ENCODE data around the gene CISTR. TPM values are rescaled to one million over a fixed set of nuclear protein-coding genes. Genes with fewer than 3 reads are reported as not detected.

The CISTR gene
- total and polyA plus RNA-seq, 2 experiments from 2014 or later, result not detected

DNA sequence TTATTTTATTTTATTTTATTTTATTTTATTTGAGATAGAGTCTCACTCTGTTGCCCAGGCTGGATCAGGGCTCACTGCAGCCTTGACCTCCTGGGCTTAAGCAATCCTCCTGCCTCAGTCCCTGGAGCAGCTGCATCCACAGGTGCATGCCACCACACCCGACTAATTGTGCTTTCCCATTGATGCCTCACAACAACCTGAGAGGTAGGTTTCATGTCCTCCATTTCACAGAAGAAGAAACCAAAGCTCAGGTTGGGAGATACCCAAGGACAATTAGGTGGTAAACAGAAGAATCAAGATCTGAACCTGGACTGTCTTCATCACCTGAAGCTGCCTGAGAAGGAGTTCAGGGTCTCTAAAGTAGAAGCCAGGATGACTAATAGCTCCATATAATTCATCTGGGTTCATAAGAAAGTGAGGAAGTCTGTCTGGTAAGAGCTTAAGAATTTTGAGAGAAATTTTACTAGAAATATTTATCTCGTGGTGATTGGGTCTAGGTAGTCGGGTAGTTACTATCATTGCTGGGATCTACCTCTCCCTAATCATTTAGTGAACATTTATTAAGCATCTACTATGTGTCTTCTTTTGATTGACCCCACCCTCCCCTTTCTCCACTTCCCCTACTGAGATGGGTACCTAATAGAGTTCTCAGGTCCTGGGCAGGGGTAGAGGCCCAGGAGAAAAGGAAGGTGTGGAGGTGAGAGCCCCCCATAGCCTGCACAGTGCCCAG is 52.7 kb downstream of the CISTR start:
- no peak for DNase-seq (ENCODE audit: low spot score)
- no peak overlapping the region for H2AFZ ChIP-seq
- H3K9me2 ChIP-seq (replicated peaks; ENCODE audit: insufficient read depth), result no peaks in the 10 kb centered on the region
- H3K4me3 ChIP-seq, result no peak overlapping the region
- H3K27me3 ChIP-seq, result peaks cover 74% of the 10 kb centered on the region
- peaks cover 8% of the 10 kb centered on the region for H3K4me1 ChIP-seq (ENCODE audit: insufficient read depth)
- WGBS (ENCODE audit: low lambda C conversion rate, missing lambda C conversion rate), result 74% methylated on average over 3 of the region's 3 CpGs
- no peak for TF ChIP-seq EZH2phosphoT487 (IDR thresholded peaks at IDR 0.05; ENCODE audit: low read depth, severe bottlenecking, unreplicated experiment)
- no peaks in the 10 kb centered on the region for H3K79me2 ChIP-seq
- H3K9me3 ChIP-seq (ENCODE audit: low read depth), result no peaks in the 10 kb centered on the region
- no peak overlapping the region for H3K4me2 ChIP-seq
- no peaks in the 10 kb centered on the region for H3K36me3 ChIP-seq (replicated peaks; ENCODE audit: insufficient read depth, low read depth)
- no peaks in the 10 kb centered on the region for H4K20me1 ChIP-seq (ENCODE audit: insufficient read depth, poor library complexity, severe bottlenecking)
- no peak overlapping the region for H3K27ac ChIP-seq

DNA sequence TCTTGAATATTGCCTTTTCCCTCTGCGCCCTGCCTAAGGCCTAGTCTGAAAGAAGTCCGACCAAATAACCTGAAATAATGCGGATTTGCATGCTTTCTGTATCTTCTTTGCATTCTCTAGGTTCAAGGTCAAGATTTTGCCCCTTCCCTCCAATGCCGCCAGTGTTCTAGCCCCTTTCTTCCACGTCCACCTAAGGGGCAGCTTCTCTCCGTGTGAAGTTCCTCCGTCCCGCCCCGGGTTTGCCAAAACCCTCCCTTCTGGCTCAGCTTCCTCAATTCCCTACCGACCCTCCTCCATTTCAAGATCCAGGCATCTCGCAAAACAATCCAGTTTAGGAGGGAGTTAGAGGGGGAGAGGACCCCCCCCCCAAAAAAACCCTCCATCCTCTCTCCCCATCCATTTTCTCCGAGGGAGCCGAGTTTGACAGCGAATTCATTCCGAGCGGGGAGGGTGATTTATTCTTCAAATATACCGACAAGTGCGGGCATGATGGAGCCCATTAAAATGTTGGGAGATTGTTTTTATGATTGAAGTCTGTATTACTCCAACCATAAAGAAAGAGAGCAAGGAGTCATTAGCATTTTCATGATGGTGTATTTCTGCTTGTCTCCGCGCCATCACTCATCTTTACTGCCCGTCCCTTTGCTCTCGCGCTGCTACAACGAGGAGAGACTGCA is 55.0 kb downstream of the CISTR start:
- peak overlapping the region; percentile 65 for H3K4me2 ChIP-seq
- no peak overlapping the region for H2AFZ ChIP-seq
- H3K36me3 ChIP-seq (replicated peaks; ENCODE audit: insufficient read depth, low read depth), result no peaks in the 10 kb centered on the region
- no peaks in the 10 kb centered on the region for H3K9me3 ChIP-seq (ENCODE audit: low read depth)
- WGBS (ENCODE audit: low lambda C conversion rate, missing lambda C conversion rate), result 47% methylated on average over 24 of the region's 24 CpGs
- H3K27me3 ChIP-seq, result peaks cover 80% of the 10 kb centered on the region
- H4K20me1 ChIP-seq (ENCODE audit: insufficient read depth, poor library complexity, severe bottlenecking), result no peaks in the 10 kb centered on the region
- H3K9me2 ChIP-seq (replicated peaks; ENCODE audit: insufficient read depth), result no peaks in the 10 kb centered on the region
- H3K79me2 ChIP-seq, result no peaks in the 10 kb centered on the region
- no peak for DNase-seq (ENCODE audit: low spot score)
- no peak for TF ChIP-seq EZH2 (IDR thresholded peaks at IDR 0.05; ENCODE audit: borderline replicate concordance)
- TF ChIP-seq EZH2phosphoT487 (IDR thresholded peaks at IDR 0.05; ENCODE audit: low read depth, severe bottlenecking, unreplicated experiment), result no peak
- TF ChIP-seq, protein P1, sequence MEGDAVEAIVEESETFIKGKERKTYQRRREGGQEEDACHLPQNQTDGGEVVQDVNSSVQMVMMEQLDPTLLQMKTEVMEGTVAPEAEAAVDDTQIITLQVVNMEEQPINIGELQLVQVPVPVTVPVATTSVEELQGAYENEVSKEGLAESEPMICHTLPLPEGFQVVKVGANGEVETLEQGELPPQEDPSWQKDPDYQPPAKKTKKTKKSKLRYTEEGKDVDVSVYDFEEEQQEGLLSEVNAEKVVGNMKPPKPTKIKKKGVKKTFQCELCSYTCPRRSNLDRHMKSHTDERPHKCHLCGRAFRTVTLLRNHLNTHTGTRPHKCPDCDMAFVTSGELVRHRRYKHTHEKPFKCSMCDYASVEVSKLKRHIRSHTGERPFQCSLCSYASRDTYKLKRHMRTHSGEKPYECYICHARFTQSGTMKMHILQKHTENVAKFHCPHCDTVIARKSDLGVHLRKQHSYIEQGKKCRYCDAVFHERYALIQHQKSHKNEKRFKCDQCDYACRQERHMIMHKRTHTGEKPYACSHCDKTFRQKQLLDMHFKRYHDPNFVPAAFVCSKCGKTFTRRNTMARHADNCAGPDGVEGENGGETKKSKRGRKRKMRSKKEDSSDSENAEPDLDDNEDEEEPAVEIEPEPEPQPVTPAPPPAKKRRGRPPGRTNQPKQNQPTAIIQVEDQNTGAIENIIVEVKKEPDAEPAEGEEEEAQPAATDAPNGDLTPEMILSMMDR (IDR thresholded peaks at IDR 0.05; ENCODE audit: poor library complexity), result no peak
- H3K27ac ChIP-seq, result no peak overlapping the region
- H3K4me1 ChIP-seq (ENCODE audit: insufficient read depth), result peaks cover 8% of the 10 kb centered on the region
- H3K4me3 ChIP-seq, result no peak overlapping the region

Other genes starting within 250 kb of the CISTR start
- not detected in 2 replicates for gene NPFF, start 244.5 kb downstream of the CISTR start, total RNA-seq
- 0.77 TPM in 1 of 2 replicates, not detected in the other for gene NPFF, start 244.5 kb downstream of the CISTR start, polyA plus RNA-seq
- gene ATF7, start 125.6 kb downstream of the CISTR start, total RNA-seq, result 12.6 and 17.8 TPM in 2 replicates
- 19.2 and 20.5 TPM in 2 replicates for gene ATF7, start 125.6 kb downstream of the CISTR start, polyA plus RNA-seq
- gene ATP5MC2, start 75.9 kb downstream of the CISTR start, total RNA-seq, result 252 and 329 TPM in 2 replicates
- gene ATP5MC2, start 75.9 kb downstream of the CISTR start, polyA plus RNA-seq, result 301 and 306 TPM in 2 replicates
- 63.5 and 71.3 TPM in 2 replicates for gene CALCOCO1, start 24.5 kb downstream of the CISTR start, total RNA-seq
- 74.4 and 83.1 TPM in 2 replicates for gene CALCOCO1, start 24.5 kb downstream of the CISTR start, polyA plus RNA-seq
- gene HOXC13, start 186.9 kb upstream of the CISTR start, total RNA-seq, result 0.20 and 0.40 TPM in 2 replicates
- 0.06 and 0.69 TPM in 2 replicates for gene HOXC13, start 186.9 kb upstream of the CISTR start, polyA plus RNA-seq
- gene HOXC12, start 202.9 kb upstream of the CISTR start, total RNA-seq, result not detected in 2 replicates
- not detected in 2 replicates for gene HOXC12, start 202.9 kb upstream of the CISTR start, polyA plus RNA-seq
- gene HOXC11, start 221.1 kb upstream of the CISTR start, total RNA-seq, result 0.63 and 1.5 TPM in 2 replicates
- gene HOXC11, start 221.1 kb upstream of the CISTR start, polyA plus RNA-seq, result 1.3 and 1.4 TPM in 2 replicates
- 0.32 and 0.90 TPM in 2 replicates for gene HOTAIR, start 223.0 kb upstream of the CISTR start, total RNA-seq
- 0.82 TPM in 1 of 2 replicates, not detected in the other for gene HOTAIR, start 223.0 kb upstream of the CISTR start, polyA plus RNA-seq
- 0.23 and 0.60 TPM in 2 replicates for gene HOXC10, start 233.2 kb upstream of the CISTR start, total RNA-seq
- 1.6 and 1.7 TPM in 2 replicates for gene HOXC10, start 233.2 kb upstream of the CISTR start, polyA plus RNA-seq
- 0.10 and 0.60 TPM in 2 replicates for gene HOXC9, start 248.2 kb upstream of the CISTR start, total RNA-seq
- gene HOXC9, start 248.2 kb upstream of the CISTR start, polyA plus RNA-seq, result 2.7 and 4.1 TPM in 2 replicates

Data from hepatocyte (in vitro differentiated cells).